IMR-90 (cell line): Measurements from ENCODE around the gene SLC7A9.

Source experiments
- CEBPB ChIP-seq: IDR thresholded peaks from 2 replicates; pipeline ENCODE4 v1.6.1; 2012; ENCODE audit warnings: low read depth, low read length, improper control_type of control experiment
- CHD1 ChIP-seq: IDR thresholded peaks from 2 replicates; pipeline ENCODE4 v1.6.1; 2012; ENCODE audit warnings: low read depth, low read length, improper control_type of control experiment
- CTCF ChIP-seq: conservative IDR thresholded peaks from 2 replicates; pipeline ENCODE4 v1.5.1; 2012; ENCODE audit warnings: mild to moderate bottlenecking, low read depth, low read length, improper control_type of control experiment
- FOS ChIP-seq: fragments of 150-350 bp; IDR thresholded peaks from 2 replicates; pipeline ENCODE4 v1.6.1; 2016; ENCODE audit warnings: low read depth, low read length
- POLR2A ChIP-seq: IDR thresholded peaks from 2 replicates; pipeline ENCODE4 v1.6.1; 2012; ENCODE audit warnings: mild to moderate bottlenecking, low read depth, low read length
- RCOR1 ChIP-seq: IDR thresholded peaks from 2 replicates; pipeline ENCODE4 v1.6.1; 2012; ENCODE audit warnings: mild to moderate bottlenecking, low read length, improper control_type of control experiment; ENCODE audit not compliant: insufficient replicate concordance
- SMC3 ChIP-seq: fragments of 150-350 bp; IDR thresholded peaks from 2 replicates; pipeline ENCODE4 v1.6.1; 2016; ENCODE audit warnings: low read depth, mild to moderate bottlenecking, antibody characterized with exemption, low read length, moderate library complexity

GRCh38 chr19:32818536-32818935 lies 51.0 kb downstream of the SLC7A9 start:
- TF ChIP-seq POLR2A (no peak), CTCF (no peak), FOS (no peak), CEBPB (no peak), SMC3 (no peak), CHD1 (no peak), RCOR1 (no peak)
